Endodermal cell (in vitro differentiated cells): ENCODE results near the gene HDAC1. TPM values are rescaled to one million over a fixed set of nuclear protein-coding genes. Genes with fewer than 3 reads are reported as not detected.

Source experiments
- DNase-seq: peaks from one replicate; pipeline ENCODE4 v3.0.0-alpha.2; 2017
- H3K27ac ChIP-seq: 2 replicates; pipeline ENCODE4 v1.5.1; 2013; ENCODE audit warnings: mild to moderate bottlenecking, low read depth, low read length, moderate library complexity
- H3K27me3 ChIP-seq: 2 replicates; pipeline ENCODE4 v1.6.1; 2013; ENCODE audit warnings: mild to moderate bottlenecking, low read length, moderate library complexity; ENCODE audit not compliant: insufficient read depth, control insufficient read depth, poor library complexity, severe bottlenecking
- H3K36me3 ChIP-seq: 2 replicates; pipeline ENCODE4 v1.7.0; 2013; ENCODE audit warnings: mild to moderate bottlenecking, low read length, moderate library complexity; ENCODE audit not compliant: control insufficient read depth, insufficient read depth
- H3K4me1 ChIP-seq: one replicate; pipeline ENCODE4 v1.7.0; 2013; ENCODE audit warnings: low read length; ENCODE audit not compliant: control insufficient read depth, insufficient read depth
- H3K4me3 ChIP-seq: 2 replicates; pipeline ENCODE4 v1.5.1; 2013; ENCODE audit warnings: mild to moderate bottlenecking, low read length, moderate library complexity
- H3K9ac ChIP-seq: 2 replicates; pipeline ENCODE4 v1.6.1; 2013; ENCODE audit warnings: mild to moderate bottlenecking, low read length, moderate library complexity; ENCODE audit not compliant: poor library complexity, severe bottlenecking; ENCODE audit errors: extremely low read depth
- H3K9me3 ChIP-seq: 2 replicates; pipeline ENCODE4 v1.6.1; 2013; ENCODE audit warnings: mild to moderate bottlenecking, low read length, moderate library complexity; ENCODE audit not compliant: control insufficient read depth
- H3K27ac Mint-ChIP-seq: 2 replicates; pipeline ENCODE4 v1.8.0; 2020; ENCODE audit warnings: mixed read lengths
- H3K27me3 Mint-ChIP-seq: 2 replicates; pipeline ENCODE4 v1.8.0; 2021; ENCODE audit warnings: mild to moderate bottlenecking, mixed read lengths; ENCODE audit not compliant: insufficient read depth
- H3K36me3 Mint-ChIP-seq: 2 replicates; pipeline ENCODE4 v1.8.0; 2020; ENCODE audit warnings: low read depth, mixed read lengths
- H3K4me1 Mint-ChIP-seq: 2 replicates; pipeline ENCODE4 v1.8.0; 2020; ENCODE audit warnings: mixed read lengths
- H3K4me3 Mint-ChIP-seq: 2 replicates; pipeline ENCODE4 v1.8.0; 2020; ENCODE audit warnings: mild to moderate bottlenecking, moderate library complexity, mixed read lengths
- H3K9me3 Mint-ChIP-seq: 2 replicates; pipeline ENCODE4 v1.8.0; 2020; ENCODE audit warnings: mild to moderate bottlenecking, mixed read lengths
- WGBS, 2 experiments: methylation state at CpG; one replicate each; pipeline versions ENCODE4 v1.1.5 to v1.1.7; 2013; ENCODE audit warnings: missing lambda C conversion rate in 2 of 2, mixed read lengths in 1 of 2; ENCODE audit not compliant: insufficient coverage in 1 of 2, insufficient read length in 1 of 2; 5-methylcytosine and 5-hydroxymethylcytosine counted together
- total RNA-seq, 2 donors: library from RNA; stranded (reverse); fragmentation: NEBNext Ultra II Directional in 1 of 2; extraction: Animal tissue kit (Norgen Biotek cat#: 25700) in 1 of 2; gene quantifications; 2 replicates in 1 of 2; 3 replicates in 1 of 2; pipeline ENCODE4 v1.2.1, GENCODE V29; 2021
- TF ChIP-seq, protein P1 (sequence below): fragments of 200-600 bp; sonication (generic); conservative IDR thresholded peaks from 2 replicates; pipeline ENCODE4 v1.5.0; 2021; ENCODE audit warnings: antibody characterized with exemption, mild to moderate bottlenecking

HDAC1 gene
- total RNA-seq, 2 donors from 2014 or later = 150 to 160 TPM

DNA sequence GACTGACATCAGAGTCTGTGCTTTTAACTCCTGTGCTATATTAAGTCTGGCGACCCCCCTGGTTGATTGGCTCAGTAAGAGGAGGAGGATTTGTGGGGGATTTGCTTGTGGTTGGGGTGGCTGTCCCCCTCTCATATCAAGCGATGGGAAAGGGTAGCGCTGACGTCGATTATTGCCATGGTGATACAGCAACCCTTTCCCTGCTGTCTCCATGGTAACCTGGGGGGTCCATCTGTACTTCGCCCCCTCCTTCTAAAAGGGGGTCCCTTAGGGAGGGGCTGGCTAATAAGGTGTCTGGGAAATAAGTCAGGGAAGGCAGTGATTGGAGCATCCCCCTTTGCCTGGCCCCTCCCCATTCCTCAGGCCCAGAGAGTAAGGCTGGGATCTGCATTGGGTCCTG, 65.7 kb downstream of the HDAC1 start:
- H3K36me3 ChIP-seq = no peaks in the 10 kb centered on the region
- no peaks in the 10 kb centered on the region for H3K27me3 ChIP-seq
- H3K9me3 ChIP-seq = no peaks in the 10 kb centered on the region
- H3K4me3 ChIP-seq = no peak overlapping the region
- Mint-ChIP-seq H3K27me3 (peaks cover 16% of the 10 kb centered on the region), H3K4me3 (no peak overlapping the region), H3K27ac (no peak overlapping the region), H3K9me3 (no peaks in the 10 kb centered on the region), H3K4me1 (peaks cover 19% of the 10 kb centered on the region), H3K36me3 (peaks cover 10% of the 10 kb centered on the region)
- no peak overlapping the region for H3K27ac ChIP-seq
- peaks cover 7% of the 10 kb centered on the region for H3K4me1 ChIP-seq
- no peak for DNase-seq
- WGBS, 2 experiments = 91 to 100% methylated on average over 4 to 6 of the region's 6 CpGs
- H3K9ac ChIP-seq = no peak overlapping the region
- TF ChIP-seq, protein P1, sequence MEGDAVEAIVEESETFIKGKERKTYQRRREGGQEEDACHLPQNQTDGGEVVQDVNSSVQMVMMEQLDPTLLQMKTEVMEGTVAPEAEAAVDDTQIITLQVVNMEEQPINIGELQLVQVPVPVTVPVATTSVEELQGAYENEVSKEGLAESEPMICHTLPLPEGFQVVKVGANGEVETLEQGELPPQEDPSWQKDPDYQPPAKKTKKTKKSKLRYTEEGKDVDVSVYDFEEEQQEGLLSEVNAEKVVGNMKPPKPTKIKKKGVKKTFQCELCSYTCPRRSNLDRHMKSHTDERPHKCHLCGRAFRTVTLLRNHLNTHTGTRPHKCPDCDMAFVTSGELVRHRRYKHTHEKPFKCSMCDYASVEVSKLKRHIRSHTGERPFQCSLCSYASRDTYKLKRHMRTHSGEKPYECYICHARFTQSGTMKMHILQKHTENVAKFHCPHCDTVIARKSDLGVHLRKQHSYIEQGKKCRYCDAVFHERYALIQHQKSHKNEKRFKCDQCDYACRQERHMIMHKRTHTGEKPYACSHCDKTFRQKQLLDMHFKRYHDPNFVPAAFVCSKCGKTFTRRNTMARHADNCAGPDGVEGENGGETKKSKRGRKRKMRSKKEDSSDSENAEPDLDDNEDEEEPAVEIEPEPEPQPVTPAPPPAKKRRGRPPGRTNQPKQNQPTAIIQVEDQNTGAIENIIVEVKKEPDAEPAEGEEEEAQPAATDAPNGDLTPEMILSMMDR = no peak

DNA sequence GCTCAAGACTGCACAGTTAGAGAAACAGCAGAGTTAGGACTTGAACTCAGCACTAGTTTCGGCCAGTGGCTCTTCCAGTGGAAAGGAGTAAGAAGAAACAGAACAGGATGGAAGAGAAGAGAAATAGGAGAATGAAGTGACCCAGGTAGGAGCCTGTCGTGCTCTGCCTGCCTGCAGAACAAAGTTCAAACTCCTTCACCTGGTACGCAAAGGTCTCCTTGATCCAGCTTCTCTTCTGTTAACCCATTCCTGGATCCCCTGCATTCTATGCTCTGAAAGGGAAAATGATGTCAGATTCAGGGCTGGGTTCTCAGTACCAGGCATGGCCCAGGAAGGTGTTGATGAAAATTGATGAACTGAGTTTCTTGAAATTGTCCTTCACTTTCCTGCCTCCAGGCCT, 66.6 kb downstream of the HDAC1 start:
- H3K9me3 Mint-ChIP-seq = no peaks in the 10 kb centered on the region
- H3K27ac Mint-ChIP-seq = no peak overlapping the region
- H3K4me1 ChIP-seq = peaks cover 2% of the 10 kb centered on the region
- H3K27ac ChIP-seq = no peak overlapping the region
- no peaks in the 10 kb centered on the region for H3K27me3 ChIP-seq
- TF ChIP-seq, protein P1 = no peak
- peaks cover 13% of the 10 kb centered on the region for H3K36me3 Mint-ChIP-seq
- H3K27me3 Mint-ChIP-seq = peaks cover 16% of the 10 kb centered on the region
- DNase-seq = no peak
- no peaks in the 10 kb centered on the region for H3K9me3 ChIP-seq
- H3K4me1 Mint-ChIP-seq = peaks cover 14% of the 10 kb centered on the region
- H3K9ac ChIP-seq = no peak overlapping the region
- H3K4me3 ChIP-seq = no peak overlapping the region
- H3K36me3 ChIP-seq = peaks cover 2% of the 10 kb centered on the region
- WGBS, 2 experiments = 90 to 100% methylated on average over 1 to 3 of the region's 3 CpGs
- H3K4me3 Mint-ChIP-seq = no peak overlapping the region

GRCh38 chr1:32361308-32361673, 69.4 kb downstream of the HDAC1 start:
- Histone ChIP-seq H3K9ac (no peak overlapping the region), H3K27me3 (no peaks in the 10 kb centered on the region), H3K9me3 (no peaks in the 10 kb centered on the region), H3K27ac (no peak overlapping the region), H3K4me3 (no peak overlapping the region), H3K36me3 (peaks cover 26% of the 10 kb centered on the region), H3K4me1 (no peaks in the 10 kb centered on the region)
- Mint-ChIP-seq H3K36me3 (peaks cover 28% of the 10 kb centered on the region), H3K9me3 (no peaks in the 10 kb centered on the region), H3K4me1 (peaks cover 4% of the 10 kb centered on the region), H3K27me3 (peaks cover 16% of the 10 kb centered on the region), H3K4me3 (peak overlapping the region; percentile 24), H3K27ac (no peak overlapping the region)
- DNase-seq = no peak
- 67 to 82% methylated on average over 30 to 35 of the region's 35 CpGs for WGBS, 2 experiments
- TF ChIP-seq, protein P1 = no peak
